GM21619 (cell line): ENCODE results near the gene SLC7A6.

ENCODE experiments used
- ATAC-seq: cut with Tn5 transposase; IDR thresholded peaks from one replicate; pipeline ENCODE4 v1.9.1; 2021; ENCODE audit not compliant: unreplicated experiment

SLC7A6 gene

GRCh38 chr16:68298907-68299561 lies 34.7 kb downstream of the SLC7A6 start:
- ATAC-seq = no peak

GRCh38 chr16:68299571-68300453 lies 35.5 kb downstream of the SLC7A6 start:
- no peak for ATAC-seq

- ATAC-seq = no peak
Measured at GRCh38 chr16:68300734-68301459, 36.6 kb downstream of the SLC7A6 start.

GRCh38 chr16:68306633-68307032 lies 42.3 kb downstream of the SLC7A6 start:
- no peak for ATAC-seq

GRCh38 chr16:68309799-68310198 lies 45.5 kb downstream of the SLC7A6 start:
- no peak for ATAC-seq

- no peak for ATAC-seq
Measured at GRCh38 chr16:68310437-68310773, 46.1 kb downstream of the SLC7A6 start.

GRCh38 chr16:68310774-68311511 lies 46.6 kb downstream of the SLC7A6 start, which contains the start of the genes PRMT7 and SLC7A6OS:
PRMT7 (plus strand) TSS chr16:68311019; CDS start chr16:68315980, 4,961 bp downstream.
SLC7A6OS (minus strand) TSS chr16:68310946; CDS start chr16:68310926, 20 bp downstream.
- ATAC-seq = peak; percentile 97

- ATAC-seq = no peak
Measured at GRCh38 chr16:68313116-68313515, 48.8 kb downstream of the SLC7A6 start.

- no peak for ATAC-seq
Measured at GRCh38 chr16:68319185-68319908, 55.0 kb downstream of the SLC7A6 start.

- no peak for ATAC-seq
Measured at GRCh38 chr16:68324336-68324735, 60.0 kb downstream of the SLC7A6 start.

GRCh38 chr16:68324780-68325357 lies 60.5 kb downstream of the SLC7A6 start:
- no peak for ATAC-seq

GRCh38 chr16:68328151-68328859 lies 64.0 kb downstream of the SLC7A6 start:
- peak; percentile 81 for ATAC-seq

GRCh38 chr16:68328860-68329390 lies 64.6 kb downstream of the SLC7A6 start:
- no peak for ATAC-seq

- no peak for ATAC-seq
Measured at GRCh38 chr16:68331879-68332410, 67.6 kb downstream of the SLC7A6 start.

GRCh38 chr16:68332411-68333121 lies 68.2 kb downstream of the SLC7A6 start:
- ATAC-seq = no peak

GRCh38 chr16:68335175-68335574 lies 70.8 kb downstream of the SLC7A6 start:
- ATAC-seq = no peak

- ATAC-seq = no peak
Measured at GRCh38 chr16:68338326-68339119, 74.2 kb downstream of the SLC7A6 start.
